Thyroid gland (tissue), 4 donors: ENCODE results near the gene FKBP4. TPM values are rescaled to one million over a fixed set of nuclear protein-coding genes. Genes with fewer than 3 reads are reported as not detected.

Experiments
- DNase-seq, 2 donors: peaks; one replicate each; pipeline ENCODE4 v3.0.0-alpha.2; 2019
- H3K27ac ChIP-seq, 3 donors: fragments of 200-600 bp; sonication (generic); 1 replicate in 2 of 3; 2 replicates in 1 of 3; pipeline ENCODE4 v1.5.1; 2016 to 2019; ENCODE audit warnings: mild to moderate bottlenecking in 1 of 3, moderate library complexity in 1 of 3
- H3K27me3 ChIP-seq: fragments of 200-600 bp; sonication (generic); one replicate; pipeline ENCODE4 v1.5.1; 2019
- H3K36me3 ChIP-seq, 2 donors: fragments of 200-600 bp; sonication (generic); one replicate each; pipeline ENCODE4 v1.5.1; 2016 to 2019
- H3K4me1 ChIP-seq, 2 donors: fragments of 200-600 bp; sonication (generic); one replicate each; pipeline ENCODE4 v1.5.1; 2017 to 2019
- H3K4me3 ChIP-seq, 3 donors: fragments of 200-600 bp; sonication (generic); replicated peaks in 1 of 3; 1 replicate in 2 of 3; 2 replicates in 1 of 3; pipeline ENCODE4 v1.5.1; 2016; ENCODE audit warnings: mild to moderate bottlenecking in 1 of 3
- H3K9me3 ChIP-seq: fragments of 200-600 bp; sonication (generic); one replicate; pipeline ENCODE4 v1.5.1; 2017
- CTCF ChIP-seq, 6 experiments: fragments of 200-600 bp in 3 of 6; fragments of 450-650 bp in 3 of 6; sonication (generic) in 3 of 6; IDR thresholded peaks; one replicate each; pipeline ENCODE4 v1.5.1; 2016 to 2019; ENCODE audit warnings: antibody characterized with exemption in 6 of 6, mild to moderate bottlenecking in 2 of 6, inconsistent platforms in 1 of 6, moderate library complexity in 1 of 6
- POLR2A ChIP-seq, 2 donors: fragments of 450-650 bp; IDR thresholded peaks; one replicate each; pipeline ENCODE4 v1.6.1; 2017; ENCODE audit warnings: antibody characterized with exemption in 2 of 2, mild to moderate bottlenecking in 2 of 2, moderate library complexity in 1 of 2
- WGBS, 2 donors: methylation state at CpG; one replicate each; pipeline ENCODE4 v1.1.5; 2017; 5-methylcytosine and 5-hydroxymethylcytosine counted together
- intact Hi-C: fragments of 100-400 bp; cut with DNase I; formaldehyde crosslinking; loops from one replicate; pipeline ENCODE4 v1.15.1; 2023
- total RNA-seq, 4 donors: library from RNA; depleted of rRNA; stranded (reverse); fragments of >200 nt; gene quantifications; one replicate each; pipeline ENCODE4 v1.2.3, GENCODE V29; 2016

The FKBP4 gene
- total RNA-seq, 4 donors from 2014 or later, result 43.5 to 69.9 (median 47.0) TPM

- no peak for TF ChIP-seq POLR2A (IDR thresholded peaks at IDR 0.05)
- peak in 3 of 6 experiments; percentile 10 to 36 (median 30) for TF ChIP-seq CTCF (IDR thresholded peaks at IDR 0.05)
- peak within 1 kb of the TSS in 2 of 3 donors; percentile 5 to 10 for H3K4me3 ChIP-seq
- peak; percentile 75 to 76 for DNase-seq
- peaks cover 10 to 24% of the 10 kb centered on the region in 2 donors for H3K4me1 ChIP-seq
- peaks cover 0 to 14% of the 10 kb centered on the region in 2 donors for H3K36me3 ChIP-seq
- H3K27me3 ChIP-seq, result no peaks in the 10 kb centered on the region
- H3K27ac ChIP-seq, result peak within 1 kb of the TSS; percentile 20 to 56 (median 55)
- no peaks in the 10 kb centered on the region for H3K9me3 ChIP-seq
- WGBS, 2 donors, result 16 to 17% methylated on average over 25 to 26 of the region's 32 CpGs
- intact Hi-C loops, result no loop called here
Observed at GRCh38 chr12:2834581-2835491, 40.1 kb downstream of the FKBP4 start, which contains the start of gene NRIP2. NRIP2 (minus strand) TSS chr12:2835035; CDS start chr12:2834983, 52 bp downstream.

- no peaks in the 10 kb centered on the region for H3K9me3 ChIP-seq
- no peak overlapping the region for H3K4me3 ChIP-seq
- peaks cover 11 to 27% of the 10 kb centered on the region in 2 donors for H3K4me1 ChIP-seq
- intact Hi-C loops, result no loop called here
- no peak overlapping the region for H3K27ac ChIP-seq
- TF ChIP-seq POLR2A (IDR thresholded peaks at IDR 0.05), result no peak
- TF ChIP-seq CTCF (IDR thresholded peaks at IDR 0.05), result no peak
- H3K36me3 ChIP-seq, result peaks cover 0 to 8% of the 10 kb centered on the region in 2 donors
- no peak for DNase-seq
- WGBS, 2 donors, result 79 to 82% methylated on average over 4 of the region's 4 CpGs
- H3K27me3 ChIP-seq, result no peaks in the 10 kb centered on the region
Observed at GRCh38 chr12:2835691-2836403, 41.1 kb downstream of the FKBP4 start.

GRCh38 chr12:2836574-2836973 lies 41.8 kb downstream of the FKBP4 start:
- Histone ChIP-seq H3K36me3 (peaks cover 0 to 2% of the 10 kb centered on the region in 2 donors), H3K27me3 (no peaks in the 10 kb centered on the region), H3K9me3 (no peaks in the 10 kb centered on the region), H3K4me3 (no peak overlapping the region), H3K27ac (no peak overlapping the region), H3K4me1 (peaks cover 16 to 34% of the 10 kb centered on the region in 2 donors)
- TF ChIP-seq CTCF (IDR thresholded peaks at IDR 0.05), result no peak
- TF ChIP-seq POLR2A (IDR thresholded peaks at IDR 0.05), result no peak
- 89 to 92% methylated on average over 8 of the region's 8 CpGs for WGBS, 2 donors
- intact Hi-C loops, result no loop called here
- no peak for DNase-seq

GRCh38 chr12:2841056-2841650 lies 46.4 kb downstream of the FKBP4 start:
- H3K4me3 ChIP-seq, result no peak overlapping the region
- H3K9me3 ChIP-seq, result no peaks in the 10 kb centered on the region
- WGBS, 2 donors, result 36 to 39% methylated on average over 9 of the region's 9 CpGs
- no peak for TF ChIP-seq CTCF (IDR thresholded peaks at IDR 0.05)
- no peaks in the 10 kb centered on the region for H3K27me3 ChIP-seq
- intact Hi-C loops, result no loop called here
- no peaks in the 10 kb centered on the region for H3K36me3 ChIP-seq
- H3K27ac ChIP-seq, result peak overlapping the region in 1 of 3 donors; percentile 23
- peaks cover 6 to 12% of the 10 kb centered on the region in 2 donors for H3K4me1 ChIP-seq
- DNase-seq, result peak; percentile 69 to 76
